Medulla oblongata (tissue), 1 donor: ENCODE measurements around the gene ITGAD.

Experiments
- DNase-seq: peaks from one replicate; pipeline ENCODE4 v3.0.0-alpha.2; 2015; ENCODE audit errors: extremely low spot score

The ITGAD gene

GRCh38 chr16:31475946-31476302 is 82.8 kb downstream of the ITGAD start:
- DNase-seq = no peak
